ENCODE measurements around the gene ACOX1. TPM values are rescaled to one million over a fixed set of nuclear protein-coding genes. Genes with fewer than 3 reads are reported as not detected.

Gene ACOX1
- polyA plus RNA-seq, 1 of the 3 experiments (the other 2 are of a cell fraction) = 21.5 TPM

- DNase-seq = no peak
- no peak overlapping the region for H2AFZ ChIP-seq (ENCODE audit: low read depth)
- H3K9me2 ChIP-seq = no peaks in the 10 kb centered on the region
- no peak overlapping the region for H3K9ac ChIP-seq
- no peaks in the 10 kb centered on the region for H3K27me3 ChIP-seq (ENCODE audit: insufficient read depth)
- H3K27ac ChIP-seq (ENCODE audit: low read depth in 2 of 2, low read length in 1 of 2) = no peak overlapping the region
- H4K20me1 ChIP-seq (ENCODE audit: insufficient read depth) = no peaks in the 10 kb centered on the region
- no peaks in the 10 kb centered on the region for H3K79me2 ChIP-seq (ENCODE audit: insufficient read depth)
- H3K4me2 ChIP-seq = no peak overlapping the region
- no peaks in the 10 kb centered on the region for H3K36me3 ChIP-seq (replicated peaks in 1 of 2; ENCODE audit: control insufficient read depth in 1 of 2, insufficient read depth in 2 of 2, low read length in 1 of 2)
- peaks cover 10% of the 10 kb centered on the region for H3F3A ChIP-seq (replicated peaks; ENCODE audit: insufficient read depth)
- 90% methylated on average over 56 of the region's 56 CpGs for WGBS (ENCODE audit: low lambda C conversion rate)
- peaks cover 1 to 14% of the 10 kb centered on the region in 2 experiments; a peak in 3 of 4 replicates for H3K4me1 ChIP-seq (ENCODE audit: control insufficient read depth in 1 of 2, insufficient read depth in 2 of 2, low read depth in 1 of 2, low read length in 1 of 2)
- TF ChIP-seq CTCF (IDR thresholded peaks at IDR 0.05) (no peak), RFX5 (IDR thresholded peaks at IDR 0.05; ENCODE audit: low read length) (no peak), NFIC (IDR thresholded peaks at IDR 0.05; ENCODE audit: borderline replicate concordance) (no peak), RCOR1 (IDR thresholded peaks at IDR 0.05; ENCODE audit: low read length) (no peak), ZBTB33 (IDR thresholded peaks at IDR 0.05; ENCODE audit: borderline replicate concordance, low read depth) (no peak)
- CTCF ChIA-PET = interaction anchor here (0.6 to 14.6 kb wide), 12 partner anchors 7 to 292 kb away, joined by 3 to 231 read pairs (median 4); partner anchors contain the start of genes CDK3 and MRPL38
- POLR2A ChIA-PET = no interaction called here
- H3K4me3 ChIP-seq (ENCODE audit: low read depth in 2 of 2, low read length in 1 of 2) = no peak overlapping the region
- no peaks in the 10 kb centered on the region for H3K9me3 ChIP-seq
These were observed 29.9 kb upstream of the ACOX1 start for GRCh38 chr17:76008630-76009425.

GRCh38 chr17:76008208-76008607 is 29.2 kb upstream of the ACOX1 start:
- no peak overlapping the region for H2AFZ ChIP-seq (ENCODE audit: low read depth)
- TF ChIP-seq RFX5 (IDR thresholded peaks at IDR 0.05; ENCODE audit: low read length) = no peak
- no peak for TF ChIP-seq SMC3 (IDR thresholded peaks at IDR 0.05; ENCODE audit: low read depth, low read length)
- no peak for TF ChIP-seq NRF1 (IDR thresholded peaks at IDR 0.05; ENCODE audit: low read depth, low read length)
- no peak for TF ChIP-seq FOXJ3 (CRISPR knock-in tag; IDR thresholded peaks at IDR 0.05)
- no peak for TF ChIP-seq EP300 (IDR thresholded peaks at IDR 0.05; ENCODE audit: borderline replicate concordance in 1 of 2, low read depth in 1 of 2, low read length in 1 of 2)
- TF ChIP-seq POLR2AphosphoS5 (IDR thresholded peaks at IDR 0.05; ENCODE audit: low read depth, low read length) = no peak
- TF ChIP-seq ZBTB33 (IDR thresholded peaks at IDR 0.05; ENCODE audit: borderline replicate concordance, low read depth) = no peak
- TF ChIP-seq RAD21 (IDR thresholded peaks at IDR 0.05; ENCODE audit: low read length) = no peak
- no peak for TF ChIP-seq USF1 (IDR thresholded peaks at IDR 0.05; ENCODE audit: borderline replicate concordance, low read depth)
- TF ChIP-seq FOXM1 (IDR thresholded peaks at IDR 0.05; ENCODE audit: low read depth) = no peak
- TF ChIP-seq FOSL2 (IDR thresholded peaks at IDR 0.05; ENCODE audit: borderline replicate concordance, low read depth) = no peak
- no peak for TF ChIP-seq GABPA (IDR thresholded peaks at IDR 0.05; ENCODE audit: low read depth)
- no peak for TF ChIP-seq ELF1 (IDR thresholded peaks at IDR 0.05)
- TF ChIP-seq TAF1 (IDR thresholded peaks at IDR 0.05; ENCODE audit: borderline replicate concordance, low read depth, low read length) = no peak
- no peak for TF ChIP-seq MAX (IDR thresholded peaks at IDR 0.05; ENCODE audit: low read depth)
- TF ChIP-seq RCOR1 (IDR thresholded peaks at IDR 0.05; ENCODE audit: low read length) = no peak
- H3K4me1 ChIP-seq (ENCODE audit: control insufficient read depth in 1 of 2, insufficient read depth in 2 of 2, low read depth in 1 of 2, low read length in 1 of 2) = peaks cover 0 to 10% of the 10 kb centered on the region in 2 experiments; a peak in 2 of 4 replicates
- no peak overlapping the region for H3K4me3 ChIP-seq (ENCODE audit: low read depth in 2 of 2, low read length in 1 of 2)
- H3K9ac ChIP-seq = no peak overlapping the region
- ChIA-PET CTCF (interaction anchor here (0.9 to 14.6 kb wide), 12 partner anchors 7 to 390 kb away, joined by 3 to 231 read pairs (median 3); partner anchors contain the start of genes CDK3, MRPL38 and TRIM47), POLR2A (no interaction called here)
- peaks cover 17% of the 10 kb centered on the region for H3F3A ChIP-seq (replicated peaks; ENCODE audit: insufficient read depth)
- no peak for DNase-seq
- H4K20me1 ChIP-seq (ENCODE audit: insufficient read depth) = no peaks in the 10 kb centered on the region
- no peak overlapping the region for H3K27ac ChIP-seq (ENCODE audit: low read depth in 2 of 2, low read length in 1 of 2)
- H3K9me3 ChIP-seq = no peaks in the 10 kb centered on the region
- no peak overlapping the region for H3K4me2 ChIP-seq
- 94% methylated on average over 36 of the region's 36 CpGs for WGBS (ENCODE audit: low lambda C conversion rate)
- H3K36me3 ChIP-seq (replicated peaks in 1 of 2; ENCODE audit: control insufficient read depth in 1 of 2, insufficient read depth in 2 of 2, low read length in 1 of 2) = no peaks in the 10 kb centered on the region
- H3K9me2 ChIP-seq = no peaks in the 10 kb centered on the region
- H3K79me2 ChIP-seq (ENCODE audit: insufficient read depth) = no peaks in the 10 kb centered on the region
- H3K27me3 ChIP-seq (ENCODE audit: insufficient read depth) = no peaks in the 10 kb centered on the region

Data from SK-N-SH (cell line).